Measurements from ENCODE around the gene NUP133.
"Not testable (repeated sequence)": the region's sequence is repeated elsewhere in the genome, so short reads cannot be mapped to it uniquely, and the experiment has no call there.

The NUP133 gene

GRCh38 chr1:229487181-229487580, 21.0 kb downstream of the NUP133 start:
- in situ Hi-C loops (cut with HindIII; ENCODE audit: low pct_unique_long_range_greater_than_20kb, low sequenced_read_pairs), result no loop called here
- DNase-seq (ENCODE audit: low read depth in 1 of 2, low spot score in 1 of 2), result no peak
- no peak for TF ChIP-seq JUND (IDR thresholded peaks at IDR 0.05; ENCODE audit: low read depth)

GRCh38 chr1:229485318-229485717, 22.8 kb downstream of the NUP133 start:
- no peak for DNase-seq (ENCODE audit: low read depth in 1 of 2, low spot score in 1 of 2)
- TF ChIP-seq JUND (IDR thresholded peaks at IDR 0.05; ENCODE audit: low read depth), result no peak
- in situ Hi-C loops (cut with HindIII; ENCODE audit: low pct_unique_long_range_greater_than_20kb, low sequenced_read_pairs), result no loop called here

- in situ Hi-C loops (cut with HindIII; ENCODE audit: low pct_unique_long_range_greater_than_20kb, low sequenced_read_pairs), result no loop called here
- DNase-seq (ENCODE audit: low read depth in 1 of 2, low spot score in 1 of 2), result no peak
- no peak for TF ChIP-seq JUND (IDR thresholded peaks at IDR 0.05; ENCODE audit: low read depth)
Measured at GRCh38 chr1:229482511-229482910, 25.6 kb downstream of the NUP133 start.

- DNase-seq (ENCODE audit: low read depth in 1 of 2, low spot score in 1 of 2), result no peak
- no peak for TF ChIP-seq JUND (IDR thresholded peaks at IDR 0.05; ENCODE audit: low read depth)
- in situ Hi-C loops (cut with HindIII; ENCODE audit: low pct_unique_long_range_greater_than_20kb, low sequenced_read_pairs), result no loop called here
Measured at GRCh38 chr1:229480495-229480894, 27.6 kb downstream of the NUP133 start.

GRCh38 chr1:229479660-229480399, 28.3 kb downstream of the NUP133 start:
- no peak for TF ChIP-seq JUND (IDR thresholded peaks at IDR 0.05; ENCODE audit: low read depth)
- in situ Hi-C loops (cut with HindIII; ENCODE audit: low pct_unique_long_range_greater_than_20kb, low sequenced_read_pairs), result no loop called here
- DNase-seq (ENCODE audit: low read depth in 1 of 2, low spot score in 1 of 2), result no peak

- no peak for TF ChIP-seq JUND (IDR thresholded peaks at IDR 0.05; ENCODE audit: low read depth)
- DNase-seq (ENCODE audit: low read depth in 1 of 2, low spot score in 1 of 2), result no peak
- in situ Hi-C loops (cut with HindIII; ENCODE audit: low pct_unique_long_range_greater_than_20kb, low sequenced_read_pairs), result no loop called here
Measured at GRCh38 chr1:229478852-229479251, 29.3 kb downstream of the NUP133 start.

- in situ Hi-C loops (cut with HindIII; ENCODE audit: low pct_unique_long_range_greater_than_20kb, low sequenced_read_pairs); DNase-seq (ENCODE audit: low read depth in 1 of 2, low spot score in 1 of 2): not testable (repeated sequence)
Measured at GRCh38 chr1:229475859-229476258, 32.3 kb downstream of the NUP133 start.

- in situ Hi-C loops (cut with HindIII; ENCODE audit: low pct_unique_long_range_greater_than_20kb, low sequenced_read_pairs), result no loop called here
- TF ChIP-seq JUND (IDR thresholded peaks at IDR 0.05; ENCODE audit: low read depth), result no peak
- DNase-seq (ENCODE audit: low read depth in 1 of 2, low spot score in 1 of 2), result no peak
Measured at GRCh38 chr1:229474509-229474908, 33.6 kb downstream of the NUP133 start.

- no peak for TF ChIP-seq JUND (IDR thresholded peaks at IDR 0.05; ENCODE audit: low read depth)
- in situ Hi-C loops (cut with HindIII; ENCODE audit: low pct_unique_long_range_greater_than_20kb, low sequenced_read_pairs), result no loop called here
- DNase-seq (ENCODE audit: low read depth in 1 of 2, low spot score in 1 of 2), result no peak
Measured at GRCh38 chr1:229471175-229471574, 37.0 kb downstream of the NUP133 start.

GRCh38 chr1:229470406-229471043, 37.6 kb downstream of the NUP133 start:
- in situ Hi-C loops (cut with HindIII; ENCODE audit: low pct_unique_long_range_greater_than_20kb, low sequenced_read_pairs), result no loop called here
- no peak for TF ChIP-seq JUND (IDR thresholded peaks at IDR 0.05; ENCODE audit: low read depth)
- DNase-seq (ENCODE audit: low read depth in 1 of 2, low spot score in 1 of 2), result no peak

- TF ChIP-seq JUND (IDR thresholded peaks at IDR 0.05; ENCODE audit: low read depth), result no peak
- no peak for DNase-seq (ENCODE audit: low read depth in 1 of 2, low spot score in 1 of 2)
- in situ Hi-C loops (cut with HindIII; ENCODE audit: low pct_unique_long_range_greater_than_20kb, low sequenced_read_pairs), result no loop called here
Measured at GRCh38 chr1:229466887-229467286, 41.3 kb downstream of the NUP133 start.

- in situ Hi-C loops (cut with HindIII; ENCODE audit: low pct_unique_long_range_greater_than_20kb, low sequenced_read_pairs), result no loop called here
- DNase-seq (ENCODE audit: low read depth in 1 of 2, low spot score in 1 of 2), result no peak
- no peak for TF ChIP-seq JUND (IDR thresholded peaks at IDR 0.05; ENCODE audit: low read depth)
Measured at GRCh38 chr1:229464672-229465071, 43.5 kb downstream of the NUP133 start.

- no peak for DNase-seq (ENCODE audit: low read depth in 1 of 2, low spot score in 1 of 2)
- TF ChIP-seq JUND (IDR thresholded peaks at IDR 0.05; ENCODE audit: low read depth), result no peak
- in situ Hi-C loops (cut with HindIII; ENCODE audit: low pct_unique_long_range_greater_than_20kb, low sequenced_read_pairs), result no loop called here
Measured at GRCh38 chr1:229461032-229461668, 47.0 kb downstream of the NUP133 start.
